HepG2 (cell line): Measurements from ENCODE around the gene THRA. TPM values are rescaled to one million over a fixed set of nuclear protein-coding genes. Genes with fewer than 3 reads are reported as not detected.

Source experiments
- FOXA1 ChIP-seq, 2 experiments: fragments of 450-650 bp in 1 of 2; sonication (generic) in 1 of 2; formaldehyde crosslinking in 1 of 2; IDR thresholded peaks; 2 replicates each; pipeline versions ENCODE4 v1.4.0 to v1.6.1; 2016 to 2020; ENCODE audit warnings: missing genetic modification reagents in 1 of 2
- HIC2 ChIP-seq: sonication (generic); formaldehyde crosslinking; IDR thresholded peaks from 2 replicates; pipeline ENCODE4 v1.9.0; 2022; ENCODE audit warnings: low read depth, missing genetic modification reagents
- NFKBIZ ChIP-seq: IDR thresholded peaks from 2 replicates; pipeline ENCODE4 v1.6.1; 2018; ENCODE audit warnings: missing genetic modification reagents, missing compliant biosample characterization
- PHF20 ChIP-seq: sonication (generic); formaldehyde crosslinking; IDR thresholded peaks from 2 replicates; pipeline ENCODE4 v1.5.0; 2020; ENCODE audit warnings: mild to moderate bottlenecking, missing genetic modification reagents
- RFX1 ChIP-seq: fragments of 450-650 bp; IDR thresholded peaks from 2 replicates; pipeline ENCODE4 v1.6.1; 2017
- SP1 ChIP-seq, 2 experiments: fragments of 450-650 bp in 1 of 2; sonication (generic) in 1 of 2; formaldehyde crosslinking in 1 of 2; IDR thresholded peaks; 2 replicates each; pipeline versions ENCODE4 v1.4.0 to v1.6.1; 2016 to 2020; ENCODE audit warnings: missing genetic modification reagents in 1 of 2
- TRIM24 ChIP-seq: sonication (generic); formaldehyde crosslinking; IDR thresholded peaks from 2 replicates; pipeline ENCODE4 v1.8.0; 2022; ENCODE audit warnings: mild to moderate bottlenecking, missing genetic modification reagents
- ZBED4 ChIP-seq: sonication (generic); formaldehyde crosslinking; IDR thresholded peaks from 2 replicates; pipeline ENCODE4 v1.4.0; 2020; ENCODE audit warnings: missing genetic modification reagents, borderline replicate concordance
- ZNF280D ChIP-seq: sonication (generic); formaldehyde crosslinking; IDR thresholded peaks from 2 replicates; pipeline ENCODE4 v1.5.1; 2020; ENCODE audit warnings: mild to moderate bottlenecking, missing genetic modification reagents
- ZNF549 ChIP-seq: sonication (generic); formaldehyde crosslinking; IDR thresholded peaks from 2 replicates; pipeline ENCODE4 v1.5.0; 2020; ENCODE audit warnings: missing genetic modification reagents
- ZNF552 ChIP-seq: sonication (generic); formaldehyde crosslinking; IDR thresholded peaks from 2 replicates; pipeline ENCODE4 v1.9.0; 2022; ENCODE audit warnings: missing genetic modification reagents, mild to moderate bottlenecking, borderline replicate concordance
- ZNF567 ChIP-seq: sonication (generic); formaldehyde crosslinking; IDR thresholded peaks from 2 replicates; pipeline ENCODE4 v1.8.1; 2023; ENCODE audit warnings: mild to moderate bottlenecking, missing genetic modification reagents, borderline replicate concordance
- ZNF615 ChIP-seq: sonication (generic); formaldehyde crosslinking; IDR thresholded peaks from 2 replicates; pipeline ENCODE4 v1.5.0; 2020; ENCODE audit warnings: mild to moderate bottlenecking, missing genetic modification reagents, borderline replicate concordance
- polyA plus RNA-seq, 8 experiments: library from polyadenylated mRNA; depleted of rRNA in 3 of 8; stranded (reverse) in 7 of 8; unstranded in 1 of 8; fragments of >200 nt; fragmentation: Illumina TruSeq in 4 of 8; extraction: Trizol in 4 of 8; gene quantifications; 2 replicates each; pipeline versions ENCODE4 v1.2.1 to v1.2.3, GENCODE V29; 2011 to 2016; ENCODE audit warnings: low read depth in 4 of 8, missing spikeins in 1 of 8, mixed read lengths in 1 of 8; ENCODE audit not compliant: insufficient read depth in 1 of 8
- total RNA-seq, 5 experiments: library from RNA; depleted of rRNA; stranded (reverse); fragments of >200 nt; fragmentation: Illumina TruSeq; extraction: Trizol; gene quantifications; 2 replicates each; pipeline ENCODE4 v1.2.3, GENCODE V29; 2016; ENCODE audit warnings: low read depth in 1 of 5
- TF ChIP-seq, protein P1 (sequence below): sonication (generic); formaldehyde crosslinking; IDR thresholded peaks from 2 replicates; pipeline ENCODE4 v1.4.0; 2020; ENCODE audit warnings: mild to moderate bottlenecking, missing genetic modification reagents, borderline replicate concordance
- TF ChIP-seq, protein P2 (sequence below): sonication (generic); formaldehyde crosslinking; IDR thresholded peaks from 2 replicates; pipeline ENCODE4 v1.4.0; 2020; ENCODE audit warnings: mild to moderate bottlenecking, missing genetic modification reagents

The THRA gene
- total and polyA plus RNA-seq, 2 of the 13 experiments (the other 11 are each of a cell fraction or from before 2014, with no cell fraction given): 8.0 to 9.9 TPM

DNA sequence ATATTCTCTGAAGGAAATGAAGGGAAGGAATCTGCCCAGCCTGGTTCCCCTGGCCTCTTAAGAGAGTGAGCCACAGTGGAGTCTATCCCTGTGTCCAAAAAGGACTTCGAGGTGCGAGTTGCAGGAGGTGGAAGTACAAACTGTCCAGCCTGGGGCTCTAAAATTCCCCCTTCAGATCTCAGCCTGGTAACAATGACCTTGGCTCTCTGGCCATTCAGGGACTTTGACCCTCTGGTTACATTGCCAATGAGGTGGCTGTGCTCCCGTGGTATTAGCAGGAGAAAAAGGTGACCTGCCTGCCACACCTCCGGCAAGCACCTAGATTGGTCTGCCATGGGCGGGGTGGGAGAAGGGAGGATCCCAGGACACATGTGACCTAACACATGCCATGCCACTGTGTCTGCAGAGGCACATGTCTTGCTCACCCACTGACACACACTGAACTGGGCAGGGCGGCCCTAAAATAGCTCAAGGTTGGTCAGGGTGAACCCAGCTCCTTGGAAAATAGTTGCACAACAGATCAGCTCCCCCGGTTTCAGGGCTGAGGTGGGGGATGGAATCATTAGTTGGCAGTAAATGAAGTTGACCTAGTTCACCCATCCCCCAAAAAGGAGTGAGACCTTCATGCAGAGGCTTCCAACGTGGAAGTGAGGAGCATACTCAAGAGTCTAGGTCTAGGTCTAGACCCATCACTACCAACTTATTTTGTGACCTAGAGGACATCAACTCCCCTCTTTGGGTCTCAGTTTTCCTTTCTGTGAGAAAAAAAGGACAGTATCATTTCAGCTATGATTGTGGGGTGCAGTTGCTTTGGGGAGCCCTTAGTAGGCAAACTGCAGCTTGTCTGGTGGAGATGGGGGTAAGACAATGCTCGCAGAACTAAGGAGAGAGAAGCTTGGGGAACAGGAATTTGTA lies 35.4 kb downstream of the THRA start (continued):
- TF ChIP-seq NFKBIZ (CRISPR knock-in tag) (peak; percentile 59; the same call in 1 of the 2 replicates), TRIM24 (CRISPR knock-in tag) (no peak), ZNF567 (CRISPR knock-in tag) (peak; percentile 81; the same call in 1 of the 2 replicates), ZNF549 (no peak), PHF20 (no peak; the same call in 1 of the 2 replicates), ZNF552 (CRISPR knock-in tag) (peak; percentile 89), ZBED4 (CRISPR knock-in tag) (no peak; the same call in 1 of the 2 replicates), HIC2 (peak; percentile 94), ZNF615 (CRISPR knock-in tag) (no peak), RFX1 (no peak), ZNF280D (CRISPR knock-in tag) (peak; percentile 91), FOXA1 (IDR thresholded peaks at IDR 0.05) (no peak), FOXA1 (CRISPR knock-in tag; IDR thresholded peaks at IDR 0.05) (peak; percentile 47; the same call in 1 of the 2 replicates), SP1 (IDR thresholded peaks at IDR 0.05) (no peak), SP1 (CRISPR knock-in tag; IDR thresholded peaks at IDR 0.05) (peak; percentile 70; the same call in 1 of the 2 replicates)
- TF ChIP-seq, protein P1, sequence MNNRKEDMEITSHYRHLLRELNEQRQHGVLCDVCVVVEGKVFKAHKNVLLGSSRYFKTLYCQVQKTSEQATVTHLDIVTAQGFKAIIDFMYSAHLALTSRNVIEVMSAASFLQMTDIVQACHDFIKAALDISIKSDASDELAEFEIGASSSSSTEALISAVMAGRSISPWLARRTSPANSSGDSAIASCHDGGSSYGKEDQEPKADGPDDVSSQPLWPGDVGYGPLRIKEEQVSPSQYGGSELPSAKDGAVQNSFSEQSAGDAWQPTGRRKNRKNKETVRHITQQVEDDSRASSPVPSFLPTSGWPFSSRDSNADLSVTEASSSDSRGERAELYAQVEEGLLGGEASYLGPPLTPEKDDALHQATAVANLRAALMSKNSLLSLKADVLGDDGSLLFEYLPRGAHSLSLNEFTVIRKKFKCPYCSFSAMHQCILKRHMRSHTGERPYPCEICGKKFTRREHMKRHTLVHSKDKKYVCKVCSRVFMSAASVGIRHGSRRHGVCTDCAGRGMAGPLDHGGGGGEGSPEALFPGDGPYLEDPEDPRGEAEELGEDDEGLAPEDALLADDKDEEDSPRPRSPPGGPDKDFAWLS (CRISPR knock-in tag): no peak
- TF ChIP-seq, protein P2, sequence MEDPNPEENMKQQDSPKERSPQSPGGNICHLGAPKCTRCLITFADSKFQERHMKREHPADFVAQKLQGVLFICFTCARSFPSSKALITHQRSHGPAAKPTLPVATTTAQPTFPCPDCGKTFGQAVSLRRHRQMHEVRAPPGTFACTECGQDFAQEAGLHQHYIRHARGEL (CRISPR knock-in tag): no peak
